ENCODE results near the gene TMPRSS4. TPM values are rescaled to one million over a fixed set of nuclear protein-coding genes. Genes with fewer than 3 reads are reported as not detected.

TMPRSS4 gene, protein sequence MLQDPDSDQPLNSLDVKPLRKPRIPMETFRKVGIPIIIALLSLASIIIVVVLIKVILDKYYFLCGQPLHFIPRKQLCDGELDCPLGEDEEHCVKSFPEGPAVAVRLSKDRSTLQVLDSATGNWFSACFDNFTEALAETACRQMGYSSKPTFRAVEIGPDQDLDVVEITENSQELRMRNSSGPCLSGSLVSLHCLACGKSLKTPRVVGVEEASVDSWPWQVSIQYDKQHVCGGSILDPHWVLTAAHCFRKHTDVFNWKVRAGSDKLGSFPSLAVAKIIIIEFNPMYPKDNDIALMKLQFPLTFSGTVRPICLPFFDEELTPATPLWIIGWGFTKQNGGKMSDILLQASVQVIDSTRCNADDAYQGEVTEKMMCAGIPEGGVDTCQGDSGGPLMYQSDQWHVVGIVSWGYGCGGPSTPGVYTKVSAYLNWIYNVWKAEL
- total RNA-seq, result not detected

DNA sequence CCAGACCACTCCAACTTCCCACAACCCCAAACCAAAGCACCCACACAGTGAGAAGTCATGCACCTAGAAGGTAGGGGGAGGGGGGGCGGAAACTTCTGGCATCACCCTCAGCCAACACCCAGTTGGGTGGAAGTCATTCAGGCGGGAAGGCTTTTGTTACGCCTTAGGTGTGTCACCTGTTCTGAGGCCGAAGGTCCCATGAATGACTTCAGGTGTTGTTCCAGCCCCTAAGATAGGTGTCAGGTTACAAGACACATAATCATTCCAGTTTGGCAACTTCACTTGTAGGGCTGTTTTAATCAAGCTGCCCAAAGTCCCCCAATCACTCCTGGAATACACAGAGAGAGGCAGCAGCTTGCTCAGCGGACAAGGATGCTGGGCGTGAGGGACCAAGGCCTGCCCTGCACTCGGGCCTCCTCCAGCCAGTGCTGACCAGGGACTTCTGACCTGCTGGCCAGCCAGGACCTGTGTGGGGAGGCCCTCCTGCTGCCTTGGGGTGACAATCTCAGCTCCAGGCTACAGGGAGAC is at the start of gene TMPRSS4:
TSS of gene TMPRSS4 (plus strand) at position 325 of the 528 bp plus-strand sequence. CDS start 225 bp downstream, outside the sequence.
- Mint-ChIP-seq H3K27ac (no peak within 1 kb of the TSS), H3K4me3 (no peak within 1 kb of the TSS), H3K27me3 (ENCODE audit: low read depth) (no peaks in the 10 kb centered on the region), H3K9me3 (no peaks in the 10 kb centered on the region), H3K4me1 (ENCODE audit: low read depth) (no peaks in the 10 kb centered on the region), H3K36me3 (ENCODE audit: low read depth) (no peaks in the 10 kb centered on the region)
- CTCF ChIA-PET, result interaction anchor here (1.2 kb wide), 1 partner anchor 23 kb away, joined by 3 read pairs; no protein-coding TSS in a partner anchor
- intact Hi-C loops (cut with micrococcal nuclease), result no loop called here
- DNase-seq, result no peak

DNA sequence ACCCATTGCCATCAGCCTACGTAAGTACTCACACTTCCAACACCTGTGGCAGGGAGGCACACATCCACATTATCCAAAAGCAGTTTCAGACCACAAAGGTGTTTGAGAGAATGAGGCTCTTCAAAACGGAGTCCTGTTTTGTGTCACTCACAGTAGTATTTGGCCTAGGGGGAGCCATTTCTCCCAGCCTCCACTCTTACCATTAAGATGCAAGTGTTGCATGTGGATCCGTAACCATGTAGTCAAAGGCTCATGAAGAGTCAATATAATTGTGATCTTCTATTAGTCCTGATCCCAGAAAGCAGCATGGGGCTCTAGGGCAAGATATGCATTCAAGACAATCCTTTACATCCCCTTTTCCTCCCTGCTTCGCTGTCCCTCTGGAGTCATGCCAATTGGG is 49.2 kb upstream of the TMPRSS4 start:
- no peaks in the 10 kb centered on the region for H3K9me3 Mint-ChIP-seq
- no peaks in the 10 kb centered on the region for H3K27me3 Mint-ChIP-seq (ENCODE audit: low read depth)
- H3K4me3 Mint-ChIP-seq, result no peak overlapping the region
- no peaks in the 10 kb centered on the region for H3K36me3 Mint-ChIP-seq (ENCODE audit: low read depth)
- H3K4me1 Mint-ChIP-seq (ENCODE audit: low read depth), result peaks cover 4% of the 10 kb centered on the region
- H3K27ac Mint-ChIP-seq, result no peak overlapping the region
- CTCF ChIA-PET, result interaction anchor here (0.5 kb wide), 1 partner anchor 1169 kb away, joined by 4 read pairs; no protein-coding TSS in a partner anchor
- intact Hi-C loops (cut with micrococcal nuclease), result no loop called here
- DNase-seq, result no peak

DNA sequence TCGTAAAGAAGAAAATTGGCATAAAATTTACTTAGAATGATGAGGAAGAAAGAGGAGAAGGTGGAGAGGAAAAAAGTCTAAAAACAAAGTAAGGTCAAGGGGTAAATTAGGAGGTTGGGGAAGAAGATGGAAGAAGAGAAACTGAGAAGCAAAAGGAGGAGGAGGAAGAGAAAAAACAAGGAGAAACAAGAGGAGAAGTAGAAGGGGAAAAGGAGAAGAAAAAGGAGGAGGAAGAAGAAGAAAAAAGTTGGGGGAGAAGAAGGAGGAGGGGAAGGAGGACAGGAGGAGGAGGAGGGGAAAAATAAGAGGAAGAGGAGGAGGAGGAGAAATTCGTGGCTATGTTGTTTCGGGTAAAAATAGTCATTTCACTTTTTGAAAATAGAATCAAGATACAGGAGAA is 48.3 kb upstream of the TMPRSS4 start:
- DNase-seq, result no peak
- CTCF ChIA-PET, result interaction anchor here (0.9 kb wide), 1 partner anchor 10 kb away, joined by 3 read pairs; no protein-coding TSS in a partner anchor
- Mint-ChIP-seq H3K36me3 (ENCODE audit: low read depth) (no peaks in the 10 kb centered on the region), H3K4me1 (ENCODE audit: low read depth) (peaks cover 7% of the 10 kb centered on the region), H3K27ac (no peak overlapping the region), H3K27me3 (ENCODE audit: low read depth) (no peaks in the 10 kb centered on the region), H3K9me3 (no peaks in the 10 kb centered on the region), H3K4me3 (no peak overlapping the region)
- intact Hi-C loops (cut with micrococcal nuclease), result loop anchor here (1.0 kb wide), 2 partner anchors 18 to 25 kb away; no protein-coding TSS in a partner anchor

DNA sequence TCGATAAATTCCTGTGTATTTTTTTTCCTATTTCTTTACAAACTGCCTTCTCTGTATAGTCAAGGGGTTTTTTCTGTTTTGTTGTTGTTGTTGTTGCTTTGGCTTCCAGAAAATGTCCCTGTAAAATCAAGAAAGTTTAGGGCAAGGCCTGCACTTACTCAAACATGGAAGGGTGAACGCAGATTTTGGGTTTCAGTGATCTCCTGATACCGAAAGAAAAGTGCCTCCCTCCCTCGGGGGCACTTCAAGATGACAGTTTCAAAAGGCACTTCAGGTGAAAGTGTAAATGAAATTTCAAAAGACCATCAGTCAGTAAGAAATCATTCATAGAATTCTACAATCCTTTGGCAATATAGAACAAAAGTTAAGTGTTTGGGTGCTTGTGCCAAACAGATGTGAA is 43.4 kb upstream of the TMPRSS4 start:
- Mint-ChIP-seq H3K36me3 (ENCODE audit: low read depth) (no peaks in the 10 kb centered on the region), H3K9me3 (no peaks in the 10 kb centered on the region), H3K4me1 (ENCODE audit: low read depth) (peaks cover 7% of the 10 kb centered on the region), H3K27ac (no peak overlapping the region), H3K27me3 (ENCODE audit: low read depth) (no peaks in the 10 kb centered on the region), H3K4me3 (no peak overlapping the region)
- intact Hi-C loops (cut with micrococcal nuclease), result no loop called here
- DNase-seq, result no peak
- CTCF ChIA-PET, result no interaction called here

DNA sequence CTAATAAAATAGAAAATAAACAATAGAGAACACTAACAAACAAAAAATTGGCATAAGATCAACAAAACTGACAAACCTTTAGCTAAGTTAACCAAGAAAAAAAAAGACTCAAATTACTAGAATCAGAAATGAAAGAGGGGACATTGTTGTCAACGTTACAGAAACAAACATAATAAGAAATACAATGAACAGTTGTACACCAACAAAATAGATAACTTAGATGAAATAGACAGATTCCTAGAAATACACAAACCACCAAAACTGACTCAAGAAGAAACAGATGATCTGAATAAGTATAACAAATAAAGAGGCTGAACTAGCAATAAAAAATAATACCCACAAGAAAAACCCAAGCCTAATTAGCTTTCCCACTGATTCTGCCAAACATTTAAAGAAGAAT is 34.7 kb upstream of the TMPRSS4 start:
- no peak for DNase-seq
- no peaks in the 10 kb centered on the region for H3K27me3 Mint-ChIP-seq (ENCODE audit: low read depth)
- no peak overlapping the region for H3K27ac Mint-ChIP-seq
- H3K36me3 Mint-ChIP-seq (ENCODE audit: low read depth), result no peaks in the 10 kb centered on the region
- CTCF ChIA-PET, result interaction anchor here (0.6 to 3.3 kb wide), 5 partner anchors 10 to 211 kb away, joined by 3 to 16 read pairs (median 5); no protein-coding TSS in a partner anchor
- intact Hi-C loops (cut with micrococcal nuclease), result no loop called here
- no peak overlapping the region for H3K4me3 Mint-ChIP-seq
- H3K4me1 Mint-ChIP-seq (ENCODE audit: low read depth), result peaks cover 52% of the 10 kb centered on the region
- H3K9me3 Mint-ChIP-seq, result no peaks in the 10 kb centered on the region

DNA sequence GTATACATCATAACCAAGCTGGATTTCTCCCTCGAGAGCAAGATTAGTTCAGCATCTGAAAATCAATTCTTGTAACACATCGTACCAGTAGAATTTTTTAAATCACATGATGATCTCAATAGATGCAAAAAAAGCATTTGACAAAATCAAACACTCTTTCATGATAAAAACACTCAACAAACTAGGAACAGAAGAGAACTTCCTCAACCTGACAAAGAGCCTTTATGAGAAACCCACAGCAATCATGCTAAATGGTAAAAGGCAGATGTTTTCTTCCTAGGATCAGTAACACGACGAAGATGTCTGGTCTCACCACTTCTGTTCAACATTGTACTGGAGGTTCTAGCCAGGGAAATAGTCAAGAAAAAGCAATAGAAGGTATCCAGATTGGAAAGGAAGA is 34.1 kb upstream of the TMPRSS4 start:
- CTCF ChIA-PET, result no interaction called here
- no peak for DNase-seq
- H3K4me3 Mint-ChIP-seq, result no peak overlapping the region

DNA sequence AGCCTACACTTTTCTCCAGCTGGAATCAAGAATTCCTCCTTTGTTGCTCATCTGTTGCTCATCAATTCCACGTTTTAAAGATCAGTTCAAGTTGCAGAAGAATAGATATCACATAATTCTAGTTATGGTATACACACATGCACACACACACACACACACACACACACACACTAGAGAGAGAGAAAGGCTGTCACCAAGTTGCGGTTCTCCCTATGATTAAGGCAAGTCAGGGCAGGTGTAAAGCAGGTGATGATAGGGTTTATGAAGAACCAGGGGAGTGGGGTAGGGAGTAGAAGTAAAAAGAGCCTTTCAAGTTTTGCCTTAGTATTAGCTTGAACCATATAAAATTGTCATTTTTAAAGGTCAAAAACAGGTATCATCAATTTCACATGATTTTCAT is 31.7 kb upstream of the TMPRSS4 start:
- Mint-ChIP-seq H3K4me3 (no peak overlapping the region), H3K36me3 (ENCODE audit: low read depth) (no peaks in the 10 kb centered on the region), H3K27ac (no peak overlapping the region), H3K9me3 (no peaks in the 10 kb centered on the region), H3K4me1 (ENCODE audit: low read depth) (peaks cover 67% of the 10 kb centered on the region), H3K27me3 (ENCODE audit: low read depth) (no peaks in the 10 kb centered on the region)
- peak; percentile 35 for DNase-seq
- CTCF ChIA-PET, result interaction anchor here (0.6 to 2.2 kb wide), 4 partner anchors 8 to 236 kb away, joined by 3 to 10 read pairs (median 4); no protein-coding TSS in a partner anchor
- intact Hi-C loops (cut with micrococcal nuclease), result loop anchor here (5.0 kb wide), 3 partner anchors 172 to 813 kb away; partner anchors contain the start of genes KMT2A, PCSK7 and RNF214

More for the DNA sequence above, 34.1 kb upstream of the TMPRSS4 start:
- intact Hi-C loops (cut with micrococcal nuclease), result no loop called here
- Mint-ChIP-seq H3K4me1 (ENCODE audit: low read depth) (peaks cover 56% of the 10 kb centered on the region), H3K36me3 (ENCODE audit: low read depth) (no peaks in the 10 kb centered on the region), H3K9me3 (no peaks in the 10 kb centered on the region), H3K27me3 (ENCODE audit: low read depth) (no peaks in the 10 kb centered on the region), H3K27ac (no peak overlapping the region)

DNA sequence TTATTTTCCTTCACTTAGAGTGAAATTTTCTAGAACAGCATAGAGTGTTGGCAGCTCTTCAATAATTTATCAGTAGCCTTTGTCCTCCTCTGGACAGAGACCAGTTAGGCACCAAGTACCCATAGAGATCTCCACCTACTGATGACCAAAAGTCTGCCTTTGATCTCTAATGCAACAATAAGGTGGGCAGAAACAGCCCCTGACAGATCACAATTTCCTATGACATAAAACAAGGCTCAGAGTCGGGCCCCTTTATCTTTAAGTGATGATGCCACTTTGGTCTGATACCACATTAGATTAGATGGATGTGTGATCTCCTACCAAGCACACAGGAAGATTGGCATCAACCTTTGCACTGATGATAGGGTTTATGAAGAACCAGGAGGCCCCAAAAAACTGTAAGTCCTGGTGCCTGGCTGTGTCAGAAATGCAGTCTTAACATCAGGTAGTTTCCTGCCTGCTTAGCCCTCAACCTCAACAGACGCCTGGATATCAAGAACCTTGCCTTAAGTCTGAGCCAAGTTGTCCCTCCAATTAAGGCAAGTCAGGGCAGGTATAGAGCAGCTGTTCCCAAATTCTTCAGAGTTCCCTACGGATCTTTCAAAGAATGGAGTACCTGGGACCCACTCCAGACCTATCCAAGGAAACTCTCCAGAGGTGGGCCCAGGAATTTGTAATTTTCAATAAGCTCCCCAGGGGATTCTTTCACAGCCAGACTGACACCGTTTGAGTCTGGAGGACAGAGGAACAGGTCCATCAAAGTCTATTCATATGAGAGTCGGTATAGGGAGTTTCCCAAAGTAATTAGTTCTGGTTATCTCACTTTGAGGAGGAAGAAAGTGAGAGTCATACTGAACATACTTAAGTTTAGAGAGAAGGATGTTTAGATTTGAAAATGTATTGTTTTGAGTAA is 30.6 kb upstream of the TMPRSS4 start:
- Mint-ChIP-seq H3K4me1 (ENCODE audit: low read depth) (peaks cover 78% of the 10 kb centered on the region), H3K9me3 (no peaks in the 10 kb centered on the region), H3K36me3 (ENCODE audit: low read depth) (no peaks in the 10 kb centered on the region), H3K27ac (peak overlapping the region; percentile 63), H3K4me3 (no peak overlapping the region), H3K27me3 (ENCODE audit: low read depth) (no peaks in the 10 kb centered on the region)
- CTCF ChIA-PET, result interaction anchor here (0.6 to 2.2 kb wide), 2 partner anchors 12 to 99 kb away, joined by 6 to 10 read pairs; no protein-coding TSS in a partner anchor
- intact Hi-C loops (cut with micrococcal nuclease), result loop anchor here (1.0 to 5.0 kb wide), 10 partner anchors 17 to 814 kb away; partner anchors contain the start of genes KMT2A, PCSK7 and RNF214
- DNase-seq, result peak; percentile 52

DNA sequence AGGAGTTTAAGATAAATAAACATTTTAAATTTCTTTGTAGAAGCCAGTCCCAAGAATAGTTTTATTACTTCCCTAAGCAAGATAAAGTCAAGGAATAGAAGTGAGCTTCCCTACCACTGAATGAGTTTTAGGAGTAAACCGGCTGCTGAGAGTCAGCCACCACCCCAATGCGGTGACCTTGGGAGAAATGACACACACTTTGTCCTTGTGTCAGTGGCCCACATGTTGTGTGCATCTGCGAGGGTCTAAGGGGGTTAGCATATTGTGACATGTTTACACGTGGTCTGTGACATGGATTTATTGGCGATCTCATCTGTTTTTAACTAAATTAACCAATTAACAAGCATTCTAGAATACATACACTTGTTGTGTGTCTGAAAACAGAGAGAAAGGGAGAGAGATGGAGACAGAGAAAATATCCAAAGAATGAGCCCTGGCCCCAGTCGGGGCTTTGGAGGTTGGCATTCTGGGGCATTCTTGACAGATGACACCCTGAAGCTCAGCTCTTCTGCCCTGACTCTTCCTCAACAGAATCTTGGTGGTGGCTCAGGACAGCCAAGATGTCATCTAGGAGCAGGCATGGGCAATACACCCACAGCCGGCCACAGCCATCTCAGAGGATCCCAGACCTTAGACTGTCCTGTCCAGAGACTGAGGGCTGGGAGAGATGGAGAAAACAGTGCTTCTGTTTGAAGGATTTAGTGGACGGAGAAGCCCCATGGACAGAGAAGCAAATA is 29.7 kb upstream of the TMPRSS4 start:
- no peak overlapping the region for H3K4me3 Mint-ChIP-seq
- DNase-seq, result peak; percentile 30
- intact Hi-C loops (cut with micrococcal nuclease), result loop anchor here (1.0 to 5.0 kb wide), 10 partner anchors 18 to 815 kb away; partner anchors contain the start of genes KMT2A, PCSK7 and RNF214
- no peaks in the 10 kb centered on the region for H3K27me3 Mint-ChIP-seq (ENCODE audit: low read depth)
- H3K9me3 Mint-ChIP-seq, result no peaks in the 10 kb centered on the region
- H3K4me1 Mint-ChIP-seq (ENCODE audit: low read depth), result peaks cover 81% of the 10 kb centered on the region
- CTCF ChIA-PET, result interaction anchor here (0.6 to 2.2 kb wide), 6 partner anchors 61 to 203 kb away, joined by 4 to 10 read pairs (median 4); partner anchors contain the start of gene IL10RA
- H3K27ac Mint-ChIP-seq, result peak overlapping the region; percentile 63
- no peaks in the 10 kb centered on the region for H3K36me3 Mint-ChIP-seq (ENCODE audit: low read depth)

DNA sequence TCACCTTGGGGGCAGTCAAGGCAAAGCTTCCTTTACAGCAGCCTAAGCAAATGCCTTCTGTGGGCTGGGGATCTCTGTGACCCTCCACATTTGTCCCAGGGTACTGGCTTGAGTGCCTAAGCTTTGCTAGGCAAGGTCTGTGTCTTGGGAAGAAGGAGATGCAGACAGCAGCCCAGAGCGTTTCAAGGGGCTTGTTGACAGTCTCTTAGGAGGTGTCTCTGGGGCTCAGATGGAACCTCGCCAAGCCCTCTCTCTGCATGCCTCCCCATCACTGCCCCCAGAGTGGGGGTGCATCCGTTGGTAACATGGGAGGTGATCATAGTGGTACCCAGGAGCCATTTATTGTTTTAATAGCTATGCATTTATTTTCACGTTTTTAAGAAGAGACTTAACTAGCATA is 29.1 kb upstream of the TMPRSS4 start:
- Mint-ChIP-seq H3K9me3 (no peaks in the 10 kb centered on the region), H3K36me3 (ENCODE audit: low read depth) (no peaks in the 10 kb centered on the region), H3K27ac (no peak overlapping the region), H3K4me1 (ENCODE audit: low read depth) (peaks cover 81% of the 10 kb centered on the region), H3K27me3 (ENCODE audit: low read depth) (no peaks in the 10 kb centered on the region), H3K4me3 (no peak overlapping the region)
- intact Hi-C loops (cut with micrococcal nuclease), result loop anchor here (5.0 kb wide), 3 partner anchors 170 to 815 kb away; partner anchors contain the start of genes KMT2A, PCSK7 and RNF214
- CTCF ChIA-PET, result interaction anchor here (0.6 to 1.5 kb wide), 5 partner anchors 62 to 203 kb away, joined by 4 to 7 read pairs (median 4); partner anchors contain the start of gene IL10RA
- no peak for DNase-seq
